GM12875 (cell line): ENCODE results near the gene ASB18.

ENCODE experiments used
- H3K4me3 ChIP-seq: one replicate; pipeline ENCODE4 v1.5.1; 2011; ENCODE audit warnings: low read depth, low read length, control low read depth
- TF ChIP-seq, protein P1 (sequence below): IDR thresholded peaks from 2 replicates; pipeline ENCODE4 v1.5.1; 2011; ENCODE audit warnings: low read depth, mild to moderate bottlenecking, control low read depth, inconsistent platforms, low read length, moderate library complexity, borderline replicate concordance; ENCODE audit not compliant: insufficient read depth

The ASB18 gene

DNA sequence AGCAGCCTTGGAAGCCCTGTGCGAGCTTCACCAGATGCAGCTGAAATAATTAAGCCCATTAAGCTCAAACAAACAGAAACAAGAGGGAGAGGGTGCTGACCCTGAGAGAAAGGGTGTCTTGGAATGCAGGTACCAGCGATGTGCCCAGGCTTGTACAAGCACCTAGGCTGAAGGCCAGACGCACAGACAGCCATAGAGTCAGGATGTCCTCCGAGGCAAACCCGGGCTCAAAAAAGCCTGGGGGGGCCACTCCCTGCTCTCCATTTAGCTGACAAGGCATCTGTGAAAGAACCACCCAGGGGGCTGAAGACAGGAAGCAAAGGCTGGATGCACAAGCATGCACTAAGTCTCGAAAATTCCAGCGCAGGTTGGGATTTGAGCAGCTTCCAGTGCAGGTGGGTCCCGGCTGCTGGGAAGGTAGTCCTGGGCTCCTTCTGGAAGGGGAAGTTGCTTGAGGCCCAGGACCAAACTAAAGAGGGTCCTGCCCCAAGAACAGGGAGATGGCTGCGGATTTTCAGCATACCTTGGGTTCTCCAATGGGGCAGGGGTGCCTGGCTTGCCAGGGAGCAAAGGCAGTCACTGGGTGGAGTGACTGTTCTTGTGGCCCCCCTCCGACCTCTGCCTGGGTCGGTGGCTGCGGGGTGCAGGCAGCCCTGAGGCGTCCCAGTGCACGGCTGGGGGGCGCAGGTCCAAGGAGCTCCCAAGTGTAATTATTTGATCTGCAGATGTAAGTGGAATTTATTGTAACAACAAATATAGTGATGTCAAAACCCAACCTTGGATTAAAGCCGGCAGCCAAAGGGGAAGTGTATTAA is 102.0 kb downstream of the ASB18 start:
- TF ChIP-seq, protein P1, sequence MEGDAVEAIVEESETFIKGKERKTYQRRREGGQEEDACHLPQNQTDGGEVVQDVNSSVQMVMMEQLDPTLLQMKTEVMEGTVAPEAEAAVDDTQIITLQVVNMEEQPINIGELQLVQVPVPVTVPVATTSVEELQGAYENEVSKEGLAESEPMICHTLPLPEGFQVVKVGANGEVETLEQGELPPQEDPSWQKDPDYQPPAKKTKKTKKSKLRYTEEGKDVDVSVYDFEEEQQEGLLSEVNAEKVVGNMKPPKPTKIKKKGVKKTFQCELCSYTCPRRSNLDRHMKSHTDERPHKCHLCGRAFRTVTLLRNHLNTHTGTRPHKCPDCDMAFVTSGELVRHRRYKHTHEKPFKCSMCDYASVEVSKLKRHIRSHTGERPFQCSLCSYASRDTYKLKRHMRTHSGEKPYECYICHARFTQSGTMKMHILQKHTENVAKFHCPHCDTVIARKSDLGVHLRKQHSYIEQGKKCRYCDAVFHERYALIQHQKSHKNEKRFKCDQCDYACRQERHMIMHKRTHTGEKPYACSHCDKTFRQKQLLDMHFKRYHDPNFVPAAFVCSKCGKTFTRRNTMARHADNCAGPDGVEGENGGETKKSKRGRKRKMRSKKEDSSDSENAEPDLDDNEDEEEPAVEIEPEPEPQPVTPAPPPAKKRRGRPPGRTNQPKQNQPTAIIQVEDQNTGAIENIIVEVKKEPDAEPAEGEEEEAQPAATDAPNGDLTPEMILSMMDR = no peak
- no peak overlapping the region for H3K4me3 ChIP-seq

DNA sequence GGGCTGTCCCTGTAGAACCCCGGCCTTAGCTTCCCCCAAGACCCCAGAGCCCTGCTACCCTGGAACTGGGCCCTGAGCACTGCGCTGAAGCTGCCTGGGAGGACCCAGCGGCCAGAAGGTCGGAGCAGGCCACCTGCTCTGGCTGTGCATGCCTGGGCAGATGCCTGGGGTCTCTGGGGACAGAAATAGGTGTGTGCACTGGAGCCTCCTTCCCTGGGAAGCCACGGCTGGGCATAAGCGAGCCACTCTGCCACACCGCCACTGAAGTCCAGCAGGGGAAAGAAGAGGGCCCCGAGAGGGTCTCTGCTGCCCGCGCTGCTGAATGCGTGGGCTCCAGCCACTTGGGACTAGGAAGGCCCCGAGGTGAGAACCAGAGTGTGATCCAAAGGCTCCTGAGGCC is 102.7 kb downstream of the ASB18 start:
- H3K4me3 ChIP-seq = no peak overlapping the region
- TF ChIP-seq, protein P1 = no peak

DNA sequence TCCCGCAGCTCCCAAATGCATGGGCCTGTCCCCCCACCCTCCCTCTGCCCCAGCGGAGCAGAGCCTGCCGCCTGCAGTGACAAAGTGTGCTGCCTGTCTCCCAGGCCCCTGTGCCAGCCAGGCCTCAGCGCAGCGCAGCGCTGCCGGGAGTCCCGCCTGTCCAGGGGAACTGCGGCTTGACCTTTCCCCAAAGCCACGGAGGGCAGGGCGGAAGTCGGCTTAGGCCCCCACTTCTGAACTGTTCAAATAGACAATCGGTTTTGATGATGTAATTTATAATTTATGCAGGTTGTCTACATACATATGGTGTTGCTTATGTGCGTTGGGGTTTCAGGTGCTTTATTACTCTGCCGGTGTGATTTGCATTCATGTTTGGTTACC is 103.1 kb downstream of the ASB18 start:
- no peak overlapping the region for H3K4me3 ChIP-seq
- TF ChIP-seq, protein P1 = no peak

DNA sequence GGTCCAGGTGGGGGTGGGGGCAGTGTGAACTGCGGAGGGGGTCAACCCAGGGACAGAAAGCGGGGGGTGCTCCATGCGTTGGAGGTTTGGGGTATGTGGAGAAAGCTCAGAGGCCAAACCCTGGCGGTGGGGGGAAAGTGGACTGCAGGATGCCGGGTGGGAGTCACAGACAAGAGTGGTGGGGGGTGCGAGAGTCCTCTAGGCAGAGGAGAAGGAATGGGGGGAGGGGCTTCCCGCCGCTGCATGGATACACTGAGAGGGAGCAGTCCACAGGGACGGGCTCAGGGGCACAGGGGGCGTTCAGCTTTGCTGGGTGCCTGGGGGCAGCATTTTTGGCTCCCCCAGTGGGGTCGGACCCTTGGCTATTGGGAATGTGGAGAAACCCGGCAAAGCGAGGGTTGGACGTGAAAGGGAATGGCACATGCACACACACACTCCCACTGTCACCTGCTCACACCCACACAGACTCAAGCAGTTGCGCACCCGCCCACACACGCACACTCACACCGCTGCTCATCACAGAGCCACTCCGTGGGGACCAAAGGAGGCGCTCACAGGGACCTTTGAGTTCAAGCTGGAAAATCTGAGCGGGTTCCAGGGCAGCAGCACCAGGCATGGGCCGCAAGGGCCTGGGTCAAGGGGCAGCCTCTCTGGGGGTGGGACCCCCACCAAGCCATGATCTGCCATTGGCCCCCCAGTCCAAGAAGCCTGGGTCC is 103.7 kb downstream of the ASB18 start:
- H3K4me3 ChIP-seq = no peak overlapping the region
- TF ChIP-seq, protein P1 = no peak

DNA sequence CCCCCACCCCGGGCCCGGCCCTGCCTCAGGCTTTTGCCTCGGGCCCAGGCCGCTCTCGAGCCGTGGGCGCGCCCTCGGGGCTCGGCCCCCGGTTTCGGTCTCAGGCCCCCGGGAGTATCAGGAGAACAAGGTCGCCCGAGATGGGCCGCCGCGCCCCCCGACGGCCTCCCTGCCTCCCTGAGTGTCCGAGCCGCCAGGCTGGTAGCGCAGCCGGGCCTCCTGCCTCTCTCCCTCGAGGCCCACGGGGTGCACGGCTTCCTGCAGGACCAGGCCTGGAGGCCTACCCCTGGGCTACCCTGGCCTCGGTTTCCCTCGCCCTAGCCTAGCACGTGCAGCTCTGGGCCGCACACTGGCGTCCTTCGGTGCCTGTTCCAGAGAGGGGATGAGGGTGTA is 104.4 kb downstream of the ASB18 start:
- no peak overlapping the region for H3K4me3 ChIP-seq

DNA sequence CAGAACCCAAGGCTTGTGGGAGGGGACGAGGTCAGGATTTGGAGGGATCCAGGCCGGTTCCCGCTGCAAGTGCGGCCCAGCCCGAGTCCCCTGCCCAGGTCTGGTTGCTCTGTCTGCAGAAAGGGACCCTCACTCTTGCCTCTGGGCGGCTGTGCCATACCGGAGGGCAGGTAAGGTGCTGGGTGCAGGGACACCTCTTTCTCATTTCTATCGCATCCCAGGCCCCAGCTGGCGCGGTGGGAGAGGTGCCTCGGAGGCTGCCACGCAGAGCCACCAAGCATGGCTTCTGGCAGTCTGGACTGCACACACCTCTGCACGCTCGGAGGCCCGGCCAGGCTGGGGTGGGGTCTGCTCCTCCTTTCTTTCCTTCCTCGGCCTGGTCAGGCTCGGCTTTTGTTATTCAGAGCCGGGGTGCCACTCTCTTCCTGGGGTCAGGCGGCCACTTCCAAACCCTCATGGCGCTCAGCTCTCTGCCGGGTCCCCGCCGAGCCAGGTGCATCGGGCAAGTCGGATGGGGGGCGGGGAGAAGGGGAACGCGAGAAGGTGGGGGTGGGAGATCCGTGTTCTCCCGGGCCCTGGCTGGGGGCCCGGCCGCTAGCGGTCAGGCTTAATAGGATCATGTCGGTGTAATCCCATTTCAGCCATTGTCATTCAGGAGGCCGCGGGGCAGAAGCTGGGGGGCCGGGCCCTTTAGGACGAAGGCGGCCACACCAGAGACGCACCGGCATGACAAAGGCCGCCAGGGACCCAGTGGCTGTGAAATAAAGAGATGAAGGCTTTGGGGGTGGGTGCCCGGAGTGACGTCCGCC is 105.0 kb downstream of the ASB18 start:
- TF ChIP-seq, protein P1 = no peak
- no peak overlapping the region for H3K4me3 ChIP-seq

More for the DNA sequence above, 104.4 kb downstream of the ASB18 start:
- TF ChIP-seq, protein P1 = no peak
